ENCODE results near the gene LIMK2.
"Not testable (repeated sequence)": the region's sequence is repeated elsewhere in the genome, so short reads cannot be mapped to it uniquely, and the experiment has no call there.

LIMK2 gene

GRCh38 chr22:31227186-31227585 lies 15.1 kb downstream of the LIMK2 start:
- no peak for TF ChIP-seq POLR2A (IDR thresholded peaks at IDR 0.05; ENCODE audit: low read depth, low read length)
- no peak for FAIRE-seq
- DNase-seq (ENCODE audit: insufficient read length, low spot score) = no peak

DNA sequence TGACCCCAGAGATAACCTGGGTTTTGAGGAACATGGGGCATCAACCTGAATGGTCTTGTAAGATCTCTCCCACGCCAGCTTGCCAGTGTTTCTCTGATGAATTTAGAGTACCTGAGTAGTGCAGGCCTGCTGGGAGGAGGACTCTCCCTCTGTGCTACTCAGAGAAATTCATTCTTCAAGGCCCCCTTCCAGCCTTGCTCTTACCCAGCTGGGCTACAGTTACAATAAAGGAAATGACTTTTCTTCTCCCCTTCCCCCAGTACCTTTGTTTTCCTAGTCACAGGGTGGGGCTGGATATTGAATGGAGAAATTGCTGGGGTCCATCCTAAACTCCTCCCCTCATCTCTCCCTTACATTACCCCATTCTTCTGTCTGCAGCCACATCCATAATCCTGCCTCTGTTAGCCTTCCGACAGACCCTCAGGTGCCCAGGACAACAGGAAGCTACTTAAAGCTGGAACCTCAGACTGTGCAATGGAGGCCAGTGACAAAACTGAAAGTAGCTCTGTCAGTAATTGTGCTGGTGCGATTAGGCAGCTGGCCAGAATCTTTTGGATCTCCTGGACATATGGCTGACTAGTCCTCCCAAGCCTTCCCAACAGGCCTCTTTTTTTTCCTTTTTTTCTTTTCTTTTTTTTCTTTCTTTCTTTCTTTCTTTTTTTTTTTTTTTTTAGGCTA lies 17.4 kb downstream of the LIMK2 start:
- FAIRE-seq (no peak), DNase-seq (ENCODE audit: insufficient read length, low spot score) (no peak)
- no peak for TF ChIP-seq POLR2A (IDR thresholded peaks at IDR 0.05; ENCODE audit: low read depth, low read length)

GRCh38 chr22:31230155-31230870 lies 18.2 kb downstream of the LIMK2 start:
- TF ChIP-seq POLR2A (IDR thresholded peaks at IDR 0.05; ENCODE audit: low read depth, low read length) = no peak
- FAIRE-seq (no peak), DNase-seq (ENCODE audit: insufficient read length, low spot score) (no peak)

DNA sequence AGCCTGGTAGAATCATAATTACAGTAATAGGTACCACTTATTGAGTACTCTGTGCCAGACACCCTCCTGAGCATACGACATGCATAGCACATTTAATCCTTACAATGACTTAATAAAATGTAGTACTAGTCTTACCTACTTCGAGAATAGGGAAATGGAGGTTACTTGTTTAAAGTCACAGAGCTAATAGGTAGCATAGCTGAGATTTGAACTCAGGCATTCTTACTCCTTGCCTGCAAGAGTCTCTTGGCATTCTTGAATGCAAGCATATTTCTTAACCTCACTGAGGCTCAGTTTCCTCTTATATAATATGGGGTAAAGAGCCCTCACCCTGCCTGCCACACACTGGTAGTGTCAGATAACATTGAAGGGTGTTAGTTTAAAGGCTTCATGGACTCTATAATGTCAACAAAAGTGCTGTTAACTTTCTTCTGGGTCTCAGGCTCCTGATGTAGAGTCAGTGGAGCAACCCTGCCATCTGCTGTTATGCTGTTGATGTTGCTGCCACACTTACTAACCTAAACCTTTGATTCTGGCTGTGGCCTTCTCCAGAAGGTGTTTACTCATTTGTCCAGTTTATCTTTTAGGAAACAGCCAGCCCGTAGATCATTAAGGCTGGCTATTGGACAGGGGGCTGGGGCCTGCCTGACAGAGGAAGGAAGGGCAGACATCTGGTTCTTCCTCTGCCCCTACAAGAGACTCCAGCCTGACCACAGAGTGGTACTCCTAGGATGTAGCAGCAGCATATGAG lies 18.9 kb downstream of the LIMK2 start:
- FAIRE-seq (no peak), DNase-seq (ENCODE audit: insufficient read length, low spot score) (no peak)
- no peak for TF ChIP-seq POLR2A (IDR thresholded peaks at IDR 0.05; ENCODE audit: low read depth, low read length)

DNA sequence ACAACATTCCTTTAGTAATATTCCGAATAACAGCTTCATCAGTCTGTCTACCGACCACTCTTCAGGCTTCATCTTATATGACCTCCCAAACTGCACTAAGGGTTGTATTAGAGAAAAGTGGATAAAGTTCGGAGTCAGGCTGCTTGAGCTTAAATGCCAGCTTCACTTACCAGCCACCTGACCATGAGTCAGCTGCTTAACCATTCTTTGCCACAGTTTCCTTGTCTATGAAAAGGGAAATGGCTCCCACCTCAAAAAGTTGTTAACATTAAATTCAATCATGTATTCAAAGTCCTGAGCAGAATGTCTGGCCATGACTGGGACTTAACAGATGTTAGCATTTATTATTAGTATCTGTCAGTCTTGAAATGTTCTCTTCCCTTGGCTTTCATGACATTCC lies 20.9 kb downstream of the LIMK2 start:
- FAIRE-seq = no peak
- DNase-seq (ENCODE audit: insufficient read length, low spot score) = no peak

DNA sequence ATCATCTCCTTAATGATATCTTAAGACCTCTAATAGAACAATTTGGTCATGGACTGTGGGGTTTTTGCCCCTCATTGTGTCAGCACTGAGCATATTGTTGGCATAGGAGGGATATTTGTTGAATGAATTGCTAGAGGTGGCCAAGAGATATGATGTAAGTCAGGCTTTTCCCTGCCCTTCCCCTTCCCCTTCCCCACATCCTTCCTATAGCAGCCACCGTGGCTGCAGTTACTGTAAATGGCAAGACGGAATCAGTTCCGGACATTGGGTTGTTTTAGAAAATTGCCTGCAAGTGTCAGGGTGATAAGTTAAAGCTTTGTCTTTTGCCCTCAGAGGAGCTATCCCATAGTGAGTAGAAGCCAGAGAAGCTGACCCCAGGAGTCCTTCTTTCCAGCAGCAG lies 23.0 kb downstream of the LIMK2 start:
- FAIRE-seq (no peak), DNase-seq (ENCODE audit: insufficient read length, low spot score) (no peak)
- TF ChIP-seq POLR2A (IDR thresholded peaks at IDR 0.05; ENCODE audit: low read depth, low read length) = no peak

More for the DNA sequence above, 20.9 kb downstream of the LIMK2 start:
- no peak for TF ChIP-seq POLR2A (IDR thresholded peaks at IDR 0.05; ENCODE audit: low read depth, low read length)

DNA sequence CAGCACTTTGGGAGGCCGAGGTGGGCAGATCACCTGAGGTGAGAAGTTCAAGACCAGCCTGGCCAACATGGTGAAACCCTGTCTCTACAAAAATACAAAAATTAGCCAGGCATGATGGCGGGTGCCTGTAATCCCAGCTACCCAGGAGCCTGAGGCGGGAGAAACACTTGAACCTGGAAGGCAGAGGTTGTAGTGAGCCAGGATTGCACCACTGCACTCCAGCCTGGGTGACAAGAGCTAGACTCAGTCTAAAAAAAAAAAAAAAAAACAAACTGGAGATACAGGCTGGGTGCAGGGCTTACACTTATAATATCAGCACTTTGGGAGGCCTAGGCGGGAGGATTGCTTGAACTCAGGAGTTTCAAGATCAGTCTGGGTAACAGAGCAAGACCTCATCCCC lies 23.9 kb downstream of the LIMK2 start:
- not testable (repeated sequence) for DNase-seq (ENCODE audit: insufficient read length, low spot score); FAIRE-seq

GRCh38 chr22:31238057-31238456 lies 26.0 kb downstream of the LIMK2 start:
- DNase-seq (ENCODE audit: insufficient read length, low spot score) = no peak
- FAIRE-seq = no peak
- no peak for TF ChIP-seq POLR2A (IDR thresholded peaks at IDR 0.05; ENCODE audit: low read depth, low read length)

GRCh38 chr22:31239771-31240370 lies 27.8 kb downstream of the LIMK2 start:
- TF ChIP-seq POLR2A (IDR thresholded peaks at IDR 0.05; ENCODE audit: low read depth, low read length) = no peak
- DNase-seq (ENCODE audit: insufficient read length, low spot score) = no peak
- no peak for FAIRE-seq

- peak; percentile 36 for DNase-seq (ENCODE audit: insufficient read length, low spot score)
- peak; percentile 41 for FAIRE-seq
- no peak for TF ChIP-seq POLR2A (IDR thresholded peaks at IDR 0.05; ENCODE audit: low read depth, low read length)
These were observed 29.1 kb downstream of the LIMK2 start for GRCh38 chr22:31241200-31241599.

GRCh38 chr22:31241936-31242335 lies 29.8 kb downstream of the LIMK2 start:
- no peak for FAIRE-seq
- TF ChIP-seq POLR2A (IDR thresholded peaks at IDR 0.05; ENCODE audit: low read depth, low read length) = no peak
- no peak for DNase-seq (ENCODE audit: insufficient read length, low spot score)

GRCh38 chr22:31243339-31244045 lies 31.4 kb downstream of the LIMK2 start:
- no peak for DNase-seq (ENCODE audit: insufficient read length, low spot score)
- no peak for FAIRE-seq
- TF ChIP-seq POLR2A (IDR thresholded peaks at IDR 0.05; ENCODE audit: low read depth, low read length) = no peak

GRCh38 chr22:31244046-31244942 lies 32.2 kb downstream of the LIMK2 start:
- DNase-seq (ENCODE audit: insufficient read length, low spot score) = peak; percentile 51
- no peak for TF ChIP-seq POLR2A (IDR thresholded peaks at IDR 0.05; ENCODE audit: low read depth, low read length)
- no peak for FAIRE-seq
